Esophagus muscularis mucosa (tissue), 4 donors: ENCODE measurements around the gene TMEM131. TPM values are rescaled to one million over a fixed set of nuclear protein-coding genes. Genes with fewer than 3 reads are reported as not detected.

Experiments
- DNase-seq: peaks from one replicate; pipeline ENCODE4 v3.0.0-alpha.2; 2017; ENCODE audit errors: extremely low spot score
- H3K27ac ChIP-seq, 4 donors: fragments of 200-600 bp; sonication (generic); replicated peaks in 1 of 4; 1 replicate in 3 of 4; 2 replicates in 1 of 4; pipeline ENCODE4 v1.5.1; 2016 to 2019; ENCODE audit warnings: mild to moderate bottlenecking in 1 of 4
- H3K27me3 ChIP-seq, 4 donors: fragments of 200-600 bp; sonication (generic); one replicate each; pipeline versions ENCODE4 v1.5.1 to v1.6.0; 2016 to 2019
- H3K36me3 ChIP-seq, 4 donors: fragments of 200-600 bp; sonication (generic); one replicate each; pipeline ENCODE4 v1.5.1; 2016 to 2019
- H3K4me1 ChIP-seq, 4 donors: fragments of 200-600 bp; sonication (generic); one replicate each; pipeline ENCODE4 v1.5.1; 2016 to 2019
- H3K4me3 ChIP-seq, 4 donors: fragments of 200-600 bp; sonication (generic); 1 replicate in 2 of 4; 2 replicates in 2 of 4; pipeline ENCODE4 v1.5.1; 2016 to 2019; ENCODE audit warnings: mild to moderate bottlenecking in 4 of 4, moderate library complexity in 1 of 4
- H3K9me3 ChIP-seq, 4 donors: fragments of 200-600 bp; sonication (generic); 1 replicate in 3 of 4; 2 replicates in 1 of 4; pipeline ENCODE4 v1.5.1; 2016 to 2019
- CTCF ChIP-seq, 3 experiments: fragments of 200-600 bp in 2 of 3; fragments of 450-650 bp in 1 of 3; sonication (generic) in 2 of 3; IDR thresholded peaks; one replicate each; pipeline ENCODE4 v1.5.1; 2017 to 2019; ENCODE audit warnings: antibody characterized with exemption in 3 of 3, mild to moderate bottlenecking in 2 of 3, moderate library complexity in 1 of 3
- EP300 ChIP-seq: sonication (generic); formaldehyde crosslinking; IDR thresholded peaks from one replicate; pipeline ENCODE4 v1.6.1; 2017; ENCODE audit warnings: antibody characterized with exemption
- POLR2A ChIP-seq: fragments of 450-650 bp; IDR thresholded peaks from one replicate; pipeline ENCODE4 v1.6.1; 2017; ENCODE audit warnings: antibody characterized with exemption, moderate library complexity, mild to moderate bottlenecking, low read depth
- POLR2AphosphoS5 ChIP-seq, 2 donors: sonication (generic); formaldehyde crosslinking; IDR thresholded peaks; one replicate each; pipeline ENCODE4 v1.6.1; 2017; ENCODE audit warnings: antibody characterized with exemption in 2 of 2
- WGBS: methylation state at CpG from one replicate; pipeline ENCODE4 v1.1.5; 2018; 5-methylcytosine and 5-hydroxymethylcytosine counted together
- intact Hi-C: fragments of 100-400 bp; cut with DNase I; formaldehyde crosslinking; loops from one replicate; pipeline ENCODE4 v1.15.1; 2023
- total RNA-seq, 4 donors: library from RNA; depleted of rRNA; stranded (reverse); fragments of >200 nt; gene quantifications; one replicate each; pipeline versions ENCODE4 v1.1.0 to v1.2.1, GENCODE V29; 2016

Gene TMEM131
- total RNA-seq, 4 donors from 2014 or later = 23.9 to 34.1 (median 26.5) TPM

GRCh38 chr2:98020992-98021713 lies 25.4 kb upstream of the TMEM131 start:
- no peaks in the 10 kb centered on the region for H3K36me3 ChIP-seq
- no peak for TF ChIP-seq EP300
- no peak for TF ChIP-seq CTCF (IDR thresholded peaks at IDR 0.05)
- no peak for TF ChIP-seq POLR2AphosphoS5 (IDR thresholded peaks at IDR 0.05)
- TF ChIP-seq POLR2A = no peak
- H3K9me3 ChIP-seq = no peaks in the 10 kb centered on the region
- H3K27me3 ChIP-seq = no peaks in the 10 kb centered on the region
- H3K4me3 ChIP-seq = no peak overlapping the region
- H3K4me1 ChIP-seq = no peaks in the 10 kb centered on the region
- DNase-seq = peak; percentile 34
- 84% methylated on average over 11 of the region's 11 CpGs for whole genome bisulfite sequencing
- H3K27ac ChIP-seq = no peak overlapping the region
- intact Hi-C loops = no loop called here

- no peak for TF ChIP-seq POLR2A
- no peak for TF ChIP-seq EP300
- no peak for TF ChIP-seq POLR2AphosphoS5 (IDR thresholded peaks at IDR 0.05)
- TF ChIP-seq CTCF (IDR thresholded peaks at IDR 0.05) = no peak
- Histone ChIP-seq H3K9me3 (no peaks in the 10 kb centered on the region), H3K36me3 (no peaks in the 10 kb centered on the region), H3K4me1 (no peaks in the 10 kb centered on the region), H3K27ac (no peak overlapping the region), H3K27me3 (no peaks in the 10 kb centered on the region), H3K4me3 (no peak overlapping the region)
- DNase-seq = peak; percentile 66
- intact Hi-C loops = no loop called here
- WGBS = 92% methylated on average over 6 of the region's 6 CpGs
Measured at GRCh38 chr2:98020516-98020915, 24.8 kb upstream of the TMEM131 start.

- intact Hi-C loops = no loop called here
- peak; percentile 47 for DNase-seq
- H3K4me3 ChIP-seq = no peak overlapping the region
- no peaks in the 10 kb centered on the region for H3K4me1 ChIP-seq
- H3K36me3 ChIP-seq = no peaks in the 10 kb centered on the region
- H3K27ac ChIP-seq = no peak overlapping the region
- 83% methylated on average over 7 of the region's 7 CpGs for WGBS
- H3K27me3 ChIP-seq = no peaks in the 10 kb centered on the region
- no peaks in the 10 kb centered on the region for H3K9me3 ChIP-seq
- no peak for TF ChIP-seq POLR2A
- TF ChIP-seq CTCF (IDR thresholded peaks at IDR 0.05) = no peak
- no peak for TF ChIP-seq POLR2AphosphoS5 (IDR thresholded peaks at IDR 0.05)
- no peak for TF ChIP-seq EP300
Measured at GRCh38 chr2:98016908-98017670, 21.3 kb upstream of the TMEM131 start.

GRCh38 chr2:98015671-98016070 lies 19.9 kb upstream of the TMEM131 start:
- TF ChIP-seq POLR2AphosphoS5 (IDR thresholded peaks at IDR 0.05) = no peak
- no peak for TF ChIP-seq EP300
- TF ChIP-seq POLR2A = no peak
- no peak for TF ChIP-seq CTCF (IDR thresholded peaks at IDR 0.05)
- no peak for DNase-seq
- Histone ChIP-seq H3K9me3 (no peaks in the 10 kb centered on the region), H3K4me3 (no peak overlapping the region), H3K36me3 (no peaks in the 10 kb centered on the region), H3K4me1 (no peaks in the 10 kb centered on the region), H3K27ac (no peak overlapping the region), H3K27me3 (no peaks in the 10 kb centered on the region)
- 65% methylated on average over 1 of the region's 1 CpG for WGBS
- intact Hi-C loops = no loop called here
